HG03342 (cell line): Measurements from ENCODE around the gene FARP1.

Experiments used
- ATAC-seq: cut with Tn5 transposase; IDR thresholded peaks from one replicate; pipeline ENCODE4 v1.9.1; 2021; ENCODE audit warnings: mild to moderate bottlenecking, moderate library complexity; ENCODE audit not compliant: unreplicated experiment

Gene FARP1

DNA sequence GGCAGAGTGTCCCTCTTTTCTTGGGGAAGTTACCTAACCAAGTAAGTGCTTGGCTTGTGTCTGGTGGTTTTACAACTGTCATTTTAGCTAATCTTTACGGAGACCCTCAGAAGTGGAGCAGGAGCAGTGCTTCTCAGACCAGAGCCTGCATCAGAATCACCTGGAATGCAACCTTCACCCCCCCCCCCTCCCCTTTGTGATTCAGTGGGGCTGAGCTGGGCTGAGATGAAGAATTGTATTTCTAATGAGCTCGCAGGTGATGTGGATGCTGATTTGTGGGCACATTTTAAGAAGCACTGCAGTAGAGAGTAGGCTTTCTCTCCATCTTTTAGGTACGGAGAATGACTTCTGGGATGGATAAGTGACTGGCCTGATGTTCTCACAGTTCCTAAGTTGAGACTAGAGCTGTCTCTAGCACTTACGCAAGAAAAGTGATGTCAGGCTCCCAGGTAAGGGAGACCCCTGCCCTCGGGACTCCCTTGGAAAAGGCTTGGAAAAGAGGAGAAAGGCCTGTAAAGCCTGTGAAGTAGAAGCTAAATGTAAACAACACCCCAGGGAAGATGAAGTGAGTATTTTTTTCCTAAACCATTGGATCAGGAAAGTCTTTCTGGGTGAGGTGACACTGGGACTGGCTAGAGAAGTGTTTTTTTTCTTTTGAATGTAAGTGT lies 57.5 kb downstream of the FARP1 start:
- ATAC-seq, result no peak

DNA sequence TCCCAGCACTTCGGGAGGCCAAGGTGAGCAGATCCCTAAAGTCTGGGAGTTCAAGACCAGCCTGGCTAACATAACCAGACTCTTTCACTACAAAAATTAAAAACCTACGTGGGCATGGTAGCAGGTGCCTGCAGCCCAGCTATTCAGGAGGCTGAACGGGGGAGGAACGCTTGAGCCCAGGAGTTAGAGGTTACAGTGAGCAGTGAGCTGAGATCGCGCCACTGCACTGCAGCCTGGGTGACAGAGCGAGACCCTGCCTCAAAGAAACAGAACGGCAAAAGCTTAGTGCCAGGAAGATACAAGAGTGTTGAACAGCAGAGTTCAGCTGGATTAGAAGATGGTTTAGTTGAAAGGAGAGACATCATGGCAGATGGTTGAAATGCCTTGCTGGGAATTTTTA lies 58.3 kb downstream of the FARP1 start:
- no peak for ATAC-seq

DNA sequence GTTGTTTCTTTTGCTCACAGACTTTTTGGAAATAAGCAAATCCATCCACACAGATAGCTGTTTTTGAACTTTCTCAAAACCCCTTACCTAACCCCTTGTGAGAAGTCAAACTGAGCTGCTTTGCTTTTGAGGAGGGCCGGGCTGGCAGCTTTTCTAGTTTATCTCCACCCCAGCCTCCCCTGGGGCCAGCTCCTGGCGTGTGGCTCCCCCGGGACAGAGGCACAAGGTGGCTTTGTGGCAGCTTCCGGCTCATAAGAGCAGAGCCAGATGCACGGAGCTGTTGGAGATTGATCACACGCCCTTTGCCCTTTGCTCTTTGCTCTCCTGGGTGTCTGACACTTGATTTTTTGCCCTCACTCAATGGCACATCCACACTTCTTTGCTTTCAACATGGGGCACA lies 59.1 kb downstream of the FARP1 start:
- ATAC-seq, result no peak

DNA sequence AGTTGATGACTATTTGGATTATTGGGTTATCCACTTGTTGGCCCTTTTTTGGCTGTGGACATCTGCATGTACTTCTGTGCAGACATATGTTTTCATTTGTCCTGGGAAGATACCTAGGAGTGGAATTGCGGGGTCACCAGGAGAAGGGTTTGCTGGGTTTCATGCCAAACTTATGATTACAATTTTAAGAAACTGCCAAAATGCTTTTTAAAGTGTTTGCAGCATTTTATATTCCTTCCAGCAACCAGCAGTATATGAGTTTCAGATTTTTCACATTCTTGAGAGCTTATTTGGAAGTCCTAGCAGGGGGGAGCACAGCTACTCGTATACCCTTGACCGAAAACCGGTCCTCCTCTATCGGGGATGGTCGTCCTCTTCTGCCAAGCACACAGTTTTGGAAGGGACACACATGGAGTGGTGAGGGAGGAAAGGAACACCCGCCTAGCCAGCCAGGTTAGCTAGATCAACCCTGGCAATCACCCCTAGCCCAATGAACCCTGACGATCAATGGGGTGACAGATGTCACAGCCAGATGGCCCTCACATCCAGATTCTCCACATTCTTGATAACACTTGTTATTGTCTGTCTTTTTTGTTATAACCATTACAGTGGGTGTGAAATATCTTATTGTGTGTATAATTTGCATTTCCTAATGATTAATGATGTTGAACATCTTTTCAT lies 60.9 kb downstream of the FARP1 start:
- no peak for ATAC-seq

DNA sequence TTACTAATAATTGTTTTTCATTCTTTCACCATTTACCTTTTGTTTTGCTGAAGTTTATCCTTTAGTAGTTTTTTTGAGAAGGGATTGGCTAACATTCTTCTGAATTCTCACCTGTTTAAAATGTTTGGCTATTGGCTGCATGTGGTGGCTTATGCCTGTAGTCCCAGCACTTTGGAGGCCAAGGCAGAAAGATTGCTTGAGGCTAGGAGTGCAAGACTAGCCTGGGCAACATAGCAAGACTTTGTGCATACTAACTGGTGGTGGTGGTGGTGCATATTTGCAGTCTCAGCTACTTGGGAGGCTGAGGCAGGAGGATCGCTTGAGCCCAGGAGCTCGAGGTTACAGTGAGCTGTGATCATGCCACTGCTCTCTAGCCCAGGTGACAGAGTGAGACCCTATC lies 61.7 kb downstream of the FARP1 start:
- ATAC-seq, result no peak

DNA sequence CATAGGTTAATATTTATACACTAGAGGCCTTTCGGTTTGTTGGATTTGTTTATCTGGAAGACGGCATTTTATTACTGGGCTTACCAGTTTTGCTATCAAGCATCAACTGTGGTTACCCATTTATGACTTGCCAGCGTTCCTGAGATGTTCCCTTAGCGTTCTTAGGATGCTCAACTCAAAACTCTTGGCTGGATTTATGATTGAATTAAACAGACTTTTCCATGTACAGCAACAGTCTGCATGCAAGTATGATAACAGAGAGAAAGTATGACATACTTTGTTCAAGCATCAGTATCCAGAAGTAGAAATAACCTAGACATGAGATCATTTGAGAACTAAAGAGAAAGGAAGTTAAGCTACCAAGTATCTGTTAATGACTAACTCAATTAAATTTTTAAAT lies 64.1 kb downstream of the FARP1 start:
- ATAC-seq, result no peak

DNA sequence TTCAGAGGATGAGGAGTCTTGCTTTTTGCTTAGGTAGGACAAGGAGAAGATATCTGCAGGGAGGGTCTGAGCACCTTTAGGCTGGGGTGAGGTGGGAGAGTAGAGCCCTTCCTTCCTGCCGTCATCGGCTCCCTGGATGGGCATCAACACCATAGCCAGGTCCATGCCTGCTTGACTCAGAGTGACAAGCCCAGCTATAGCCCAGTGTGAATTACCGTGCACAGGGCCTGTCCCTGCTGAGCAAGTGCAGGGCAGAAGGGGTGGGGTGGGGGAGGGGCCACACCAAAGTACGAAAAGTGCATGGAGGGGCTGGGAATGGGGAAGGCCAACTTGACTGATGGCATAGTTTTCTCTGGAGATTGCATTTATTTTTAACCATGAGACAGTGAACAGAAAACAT lies 64.5 kb downstream of the FARP1 start:
- ATAC-seq, result no peak

DNA sequence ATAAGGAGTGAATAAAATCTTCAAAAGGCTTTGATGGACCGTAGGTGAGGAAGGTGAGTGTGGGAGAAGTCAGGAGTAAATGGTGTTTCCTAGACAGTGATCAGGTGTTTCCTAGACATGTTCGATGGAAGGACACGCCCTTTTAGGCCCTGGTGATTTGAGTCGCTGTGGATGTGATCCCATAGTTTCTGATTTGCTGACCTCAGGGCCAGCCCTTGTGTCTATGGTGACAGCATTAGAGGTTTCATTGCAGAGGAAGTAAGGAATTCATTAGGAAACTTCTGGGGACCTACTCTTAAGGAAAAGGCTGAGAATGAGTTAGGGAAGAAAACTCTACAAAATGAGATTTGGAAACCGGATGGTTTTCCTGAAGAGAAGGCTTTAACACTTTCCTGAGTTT lies 65.7 kb downstream of the FARP1 start:
- ATAC-seq, result no peak

DNA sequence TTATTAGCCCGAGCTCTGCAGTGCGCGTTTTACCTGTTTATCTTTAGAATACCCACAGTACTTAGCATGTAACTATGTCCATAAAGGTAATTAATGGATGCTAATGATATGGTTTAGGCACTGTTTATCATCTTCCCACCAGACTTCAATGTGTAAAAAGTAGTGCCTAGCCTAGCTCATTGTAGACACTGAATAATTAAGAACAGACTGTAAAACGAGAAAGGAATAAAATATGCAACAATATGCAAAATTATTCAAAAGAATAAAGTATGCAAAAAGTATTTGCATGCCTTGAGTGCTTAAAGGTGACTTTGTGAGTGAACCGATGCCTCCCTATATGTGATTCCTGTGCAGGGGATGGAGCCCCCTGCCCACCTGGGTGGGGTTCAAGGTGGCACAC lies 69.9 kb downstream of the FARP1 start:
- ATAC-seq, result no peak

DNA sequence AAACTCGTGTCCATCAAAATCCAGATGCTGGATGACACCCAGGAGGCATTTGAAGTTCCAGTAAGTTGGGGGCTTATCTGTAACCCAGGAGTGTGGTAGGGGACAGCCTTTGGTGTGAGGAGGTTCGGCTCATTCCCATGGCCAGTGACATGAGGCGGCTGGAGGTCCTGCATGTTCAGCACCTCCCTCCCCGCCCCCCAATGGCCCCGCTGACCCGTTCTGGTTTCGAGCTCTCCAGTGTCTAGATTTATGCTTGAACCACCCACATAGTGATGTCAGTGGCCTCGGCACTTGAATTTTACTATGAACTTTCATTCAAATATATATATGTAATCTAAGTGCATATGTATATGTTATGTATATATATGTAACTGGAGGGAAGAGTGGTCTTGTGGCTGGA lies 70.5 kb downstream of the FARP1 start:
- ATAC-seq, result no peak

DNA sequence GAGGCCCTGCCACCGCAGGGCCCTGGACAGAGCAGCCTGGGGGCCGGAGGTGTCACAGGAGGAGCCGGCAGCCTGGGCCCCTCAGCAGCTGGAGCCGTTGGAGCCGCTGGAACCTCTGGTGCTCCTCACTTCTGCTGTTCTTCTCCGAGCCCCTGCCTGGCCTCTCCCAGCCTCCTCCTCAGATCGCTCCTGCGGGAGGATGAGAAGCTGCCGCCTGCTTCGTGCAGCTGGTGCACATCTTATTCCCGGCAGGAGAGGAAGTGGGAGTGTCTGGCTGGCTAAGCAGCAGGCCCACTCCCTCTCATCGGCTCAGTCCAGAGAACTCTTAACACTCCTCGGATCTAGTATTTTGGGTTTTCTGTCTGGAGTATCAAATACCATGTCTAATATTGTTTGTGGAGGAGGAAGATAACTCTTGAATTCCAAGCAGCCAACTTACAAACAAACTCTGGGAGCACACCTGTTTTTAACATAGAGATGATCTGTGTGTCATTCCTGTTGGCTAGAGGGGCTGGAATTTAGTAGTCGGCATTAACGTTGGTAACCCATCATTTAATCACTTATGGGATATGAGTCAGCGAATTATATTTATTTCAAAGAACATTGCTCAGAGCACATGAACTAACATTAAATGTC lies 71.2 kb downstream of the FARP1 start:
- no peak for ATAC-seq

DNA sequence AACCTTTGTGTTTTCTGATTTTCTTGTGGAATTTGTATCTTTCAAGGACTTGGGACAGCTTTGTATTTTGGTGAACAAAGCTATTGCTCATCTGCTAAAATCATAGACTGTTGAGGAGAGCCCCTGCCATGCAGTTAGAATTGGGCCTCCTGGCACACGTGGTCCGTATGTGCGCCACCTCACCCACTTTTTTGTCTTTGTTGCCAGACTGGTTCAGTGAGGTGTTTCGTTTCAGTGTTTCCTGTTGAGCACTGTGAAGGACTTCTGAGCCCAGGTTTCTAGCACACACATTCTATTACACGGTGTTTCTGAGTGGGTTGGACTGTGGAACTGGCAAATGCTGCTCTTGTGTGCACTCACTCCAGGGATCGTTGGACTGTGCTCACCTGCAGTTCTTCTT lies 71.8 kb downstream of the FARP1 start:
- ATAC-seq, result no peak

DNA sequence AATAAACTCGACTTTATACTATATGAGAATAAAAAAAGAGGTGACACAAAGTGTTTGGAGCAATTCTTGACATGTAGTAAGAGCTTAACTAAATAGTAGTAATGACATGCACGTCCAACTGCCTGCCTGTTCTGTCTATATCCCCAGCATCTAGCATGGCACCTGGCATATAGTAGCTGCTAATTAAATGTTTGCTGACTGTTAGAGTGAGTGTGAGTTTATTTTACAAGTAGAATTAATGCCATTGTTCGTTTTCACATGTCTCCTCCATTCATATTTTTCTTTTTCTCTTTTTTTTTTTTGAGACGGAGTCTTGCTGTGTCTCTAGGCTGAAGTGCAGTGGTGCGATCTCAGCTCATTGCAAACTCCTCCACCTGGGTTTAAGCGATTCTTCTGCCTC lies 72.6 kb downstream of the FARP1 start:
- no peak for ATAC-seq

DNA sequence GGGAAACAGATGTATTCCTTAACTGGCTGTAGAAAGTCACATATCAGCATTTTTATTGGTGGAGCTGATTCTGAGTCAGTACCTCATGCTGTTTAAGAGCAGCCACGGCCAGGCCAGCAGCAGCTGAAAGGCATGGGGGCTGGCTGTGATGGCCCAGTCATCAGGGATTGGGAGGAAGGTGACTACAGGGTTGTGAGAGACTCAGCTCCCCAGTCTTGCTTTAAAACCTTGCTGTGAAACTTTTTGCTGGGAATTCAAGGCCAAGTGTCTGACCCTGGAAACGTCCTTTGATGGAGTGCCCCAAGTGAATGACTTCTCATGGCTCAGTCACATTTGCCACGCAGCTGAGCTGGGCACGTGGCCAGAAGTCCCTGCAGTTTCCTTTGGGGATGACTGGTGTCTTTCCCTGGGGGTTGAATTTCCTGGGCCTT lies 73.3 kb downstream of the FARP1 start:
- no peak for ATAC-seq

DNA sequence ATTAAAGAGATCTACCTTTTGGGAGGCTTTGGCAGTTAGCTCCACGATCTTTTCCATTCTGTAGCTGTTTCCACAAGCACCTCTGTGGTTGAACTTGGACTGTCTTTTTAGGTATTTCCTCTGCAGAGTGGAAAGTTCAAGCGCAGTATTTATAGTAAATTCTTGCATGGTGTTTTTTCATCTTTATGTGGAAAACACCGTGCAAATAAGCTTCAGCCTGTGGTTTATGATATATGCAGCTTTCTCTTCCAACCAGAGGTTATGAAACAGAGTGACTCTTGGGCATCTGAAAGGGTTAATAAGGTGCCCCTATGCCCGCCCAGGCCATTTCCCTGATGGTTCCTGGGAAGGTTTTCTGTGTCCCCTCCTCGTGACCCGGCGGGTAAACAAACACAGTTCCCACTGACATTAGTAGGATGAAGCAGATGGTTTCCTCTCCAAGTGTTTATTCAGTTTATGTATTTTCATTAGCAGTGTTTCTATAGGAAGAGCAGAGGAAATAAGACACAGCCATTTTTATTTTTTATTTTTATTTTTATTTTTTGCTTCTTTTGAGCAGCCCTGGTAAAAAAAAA lies 73.9 kb downstream of the FARP1 start:
- ATAC-seq, result no peak

DNA sequence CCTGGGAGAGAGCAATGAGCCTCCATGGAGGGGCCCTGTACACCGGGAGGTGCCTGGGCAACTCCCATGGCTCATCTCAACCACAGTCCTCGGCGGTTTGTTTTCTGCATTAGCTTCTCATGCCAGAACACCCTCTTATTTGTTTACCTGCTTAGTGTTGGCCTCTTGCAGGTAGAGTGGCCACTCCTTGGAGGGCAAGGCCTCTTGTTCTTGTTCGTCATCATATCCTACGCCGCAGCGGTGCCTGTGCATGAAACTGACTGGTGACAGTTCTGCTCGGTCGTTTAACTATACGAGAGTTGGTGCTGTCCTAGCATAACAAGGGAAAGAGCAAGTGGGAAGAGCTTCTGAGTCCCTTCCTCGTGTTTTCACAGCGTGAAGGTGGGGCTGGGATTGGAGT lies 74.7 kb downstream of the FARP1 start:
- no peak for ATAC-seq

DNA sequence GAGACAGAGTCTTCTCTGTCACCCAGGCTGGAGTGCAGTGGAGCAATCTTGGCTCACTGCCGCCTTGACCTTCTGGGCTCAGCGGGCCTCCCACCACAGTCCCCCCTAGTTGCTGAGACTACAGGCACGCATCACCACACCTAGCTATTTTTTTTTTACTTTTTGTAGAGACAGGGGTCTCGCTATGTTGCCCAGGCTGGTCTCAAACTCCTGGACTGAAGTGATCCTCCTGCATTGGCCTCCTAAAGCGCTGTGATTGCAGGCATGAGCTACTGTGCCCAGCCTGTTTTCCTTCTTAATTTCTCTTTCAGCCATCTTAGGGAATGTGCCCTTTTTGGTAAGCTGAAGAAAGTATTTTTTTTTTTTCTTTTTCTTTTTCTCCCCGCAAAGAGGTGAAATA lies 76.8 kb downstream of the FARP1 start:
- no peak for ATAC-seq

DNA sequence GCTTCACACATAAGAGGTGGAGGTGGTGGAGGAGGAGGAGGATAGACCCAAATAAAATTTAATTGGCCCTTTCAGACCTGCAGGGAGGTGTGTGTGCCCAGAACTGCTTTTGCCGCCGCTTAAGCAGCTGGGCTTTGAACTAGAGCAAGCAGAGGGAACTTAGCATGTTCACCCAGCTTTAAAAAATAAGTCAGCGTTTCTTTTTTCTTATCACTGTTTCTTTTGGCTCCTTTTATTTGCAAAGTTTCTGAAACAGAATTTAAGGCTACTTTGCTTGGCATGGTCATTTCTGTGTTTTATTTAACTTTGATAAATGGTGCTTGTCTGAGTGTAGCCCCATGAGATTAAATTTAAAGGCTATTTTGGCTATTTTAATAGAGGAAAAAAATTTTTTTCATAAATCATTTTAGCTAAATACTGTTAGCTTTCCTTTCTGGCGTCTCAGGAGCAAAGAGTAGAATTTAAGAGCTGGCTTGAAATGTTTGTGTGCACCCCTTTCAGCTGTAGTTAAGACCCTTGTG lies 77.4 kb downstream of the FARP1 start:
- no peak for ATAC-seq

DNA sequence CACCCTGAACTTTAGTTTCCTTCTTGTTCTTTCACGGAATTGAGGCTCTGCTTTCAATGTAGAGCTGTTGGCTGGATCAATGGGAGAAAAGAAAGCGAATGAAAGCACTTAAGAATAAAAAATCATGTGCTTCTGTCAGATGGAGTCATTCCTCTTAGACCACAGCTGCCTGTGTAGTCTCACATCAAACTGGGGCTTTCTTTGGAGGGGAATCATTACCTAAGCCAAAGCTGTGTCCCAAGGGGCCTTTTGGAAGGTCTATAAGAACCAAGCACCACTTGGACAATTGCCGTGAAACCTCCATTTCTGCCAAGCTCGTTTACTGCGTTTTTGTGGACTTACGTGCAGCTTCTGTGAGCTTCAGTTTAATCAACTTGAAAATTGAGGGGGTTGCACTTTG lies 78.3 kb downstream of the FARP1 start:
- no peak for ATAC-seq

DNA sequence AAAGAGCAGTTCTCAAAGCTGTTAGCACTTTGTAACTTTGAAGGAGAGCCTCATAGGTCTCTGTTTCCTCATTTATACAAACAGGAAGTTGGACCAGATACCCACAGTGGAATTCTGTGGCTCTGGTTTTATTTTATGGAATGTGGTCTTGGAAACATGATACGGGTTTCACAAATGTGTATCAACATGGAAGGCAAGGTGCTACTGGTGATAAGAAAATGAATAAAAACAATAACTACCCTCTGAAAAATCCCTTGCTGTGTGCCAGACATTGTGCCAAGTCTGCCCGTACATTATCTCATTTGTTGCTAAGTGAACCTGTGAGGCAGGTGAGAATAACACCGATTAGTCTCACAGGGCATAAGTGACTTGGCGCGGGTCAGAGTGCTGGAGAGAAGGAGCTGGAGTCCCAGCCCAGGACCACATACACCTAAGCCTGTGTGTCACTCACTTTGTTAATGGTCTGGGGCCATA lies 79.2 kb downstream of the FARP1 start:
- ATAC-seq, result no peak

DNA sequence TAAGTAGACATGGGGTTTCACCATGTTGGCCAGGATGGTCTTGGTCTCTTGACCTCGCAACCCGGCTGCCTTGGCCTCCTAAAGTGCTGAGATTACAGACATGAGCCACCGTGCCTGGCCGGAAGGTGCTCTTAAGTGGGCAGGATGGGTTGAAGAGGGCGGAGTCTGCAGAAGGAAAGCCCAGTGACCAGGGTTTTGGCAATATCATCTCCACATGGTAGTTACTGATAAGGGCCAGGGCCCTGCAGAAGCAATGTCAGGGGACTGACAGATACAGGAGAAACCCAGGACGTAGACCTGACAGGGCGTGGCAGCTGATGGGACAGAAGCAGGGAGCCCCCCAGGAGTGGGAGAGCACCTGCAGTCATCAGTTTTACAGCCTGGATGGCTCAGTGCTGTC lies 79.9 kb downstream of the FARP1 start:
- no peak for ATAC-seq

DNA sequence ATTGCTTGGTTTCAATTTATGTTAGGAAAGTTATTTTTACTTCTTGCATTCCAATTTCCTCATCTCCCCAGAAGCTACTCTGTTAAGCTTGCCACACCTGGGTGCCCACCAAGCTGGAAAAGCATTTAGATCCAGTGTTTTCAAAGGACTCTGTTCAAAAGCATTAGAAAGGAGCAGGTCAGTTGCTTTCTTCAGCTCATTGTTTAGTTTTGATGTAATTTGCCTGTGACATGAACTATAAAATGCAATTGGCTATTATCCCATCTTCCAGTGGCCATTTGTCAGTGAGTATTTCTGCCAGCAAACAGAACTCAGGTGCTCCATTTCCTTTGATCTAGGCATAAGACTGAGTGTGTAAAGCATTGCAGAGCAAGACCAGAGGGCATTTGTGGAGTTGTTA lies 80.8 kb downstream of the FARP1 start:
- ATAC-seq, result no peak
